ENCODE results near the gene PFN2.

PFN2 gene, protein sequence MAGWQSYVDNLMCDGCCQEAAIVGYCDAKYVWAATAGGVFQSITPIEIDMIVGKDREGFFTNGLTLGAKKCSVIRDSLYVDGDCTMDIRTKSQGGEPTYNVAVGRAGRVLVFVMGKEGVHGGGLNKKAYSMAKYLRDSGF

DNA sequence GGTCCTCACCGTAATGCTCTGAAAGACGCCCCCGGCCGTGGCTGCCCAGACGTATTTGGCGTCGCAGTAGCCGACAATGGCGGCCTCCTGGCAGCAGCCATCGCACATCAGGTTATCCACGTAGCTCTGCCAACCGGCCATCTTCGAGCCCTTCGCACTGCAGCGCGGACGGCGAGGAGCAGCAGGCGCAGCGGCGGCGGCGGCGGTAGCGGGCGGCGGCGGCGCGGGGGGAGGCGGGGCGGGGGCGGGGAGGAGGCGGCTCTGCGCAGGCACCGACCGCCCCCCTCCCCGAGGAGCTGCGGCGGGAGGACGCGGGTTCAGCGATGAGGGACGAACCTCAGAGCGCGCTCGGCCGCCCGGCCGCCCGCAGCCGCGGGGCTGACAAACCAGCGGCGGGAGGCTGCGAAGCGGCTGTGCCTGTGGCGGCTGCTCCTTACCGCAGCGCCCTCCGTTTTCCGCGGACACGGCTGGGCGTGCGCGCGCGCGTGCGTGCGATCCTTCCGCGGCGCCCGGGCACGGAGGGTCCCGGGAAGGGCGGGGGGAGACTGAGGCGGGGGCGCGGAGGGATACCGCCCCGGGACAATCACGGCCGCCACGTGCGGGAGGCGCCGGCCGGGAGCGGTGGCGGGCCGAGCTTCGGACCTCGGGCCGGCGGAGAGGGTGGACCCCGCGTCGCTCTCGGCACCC lies at the start of gene PFN2:
TSS of gene PFN2 (minus strand) at position 180 of the 687 bp plus-strand sequence. CDS start at position 141, 39 bp downstream.
- TF ChIP-seq, protein P1, sequence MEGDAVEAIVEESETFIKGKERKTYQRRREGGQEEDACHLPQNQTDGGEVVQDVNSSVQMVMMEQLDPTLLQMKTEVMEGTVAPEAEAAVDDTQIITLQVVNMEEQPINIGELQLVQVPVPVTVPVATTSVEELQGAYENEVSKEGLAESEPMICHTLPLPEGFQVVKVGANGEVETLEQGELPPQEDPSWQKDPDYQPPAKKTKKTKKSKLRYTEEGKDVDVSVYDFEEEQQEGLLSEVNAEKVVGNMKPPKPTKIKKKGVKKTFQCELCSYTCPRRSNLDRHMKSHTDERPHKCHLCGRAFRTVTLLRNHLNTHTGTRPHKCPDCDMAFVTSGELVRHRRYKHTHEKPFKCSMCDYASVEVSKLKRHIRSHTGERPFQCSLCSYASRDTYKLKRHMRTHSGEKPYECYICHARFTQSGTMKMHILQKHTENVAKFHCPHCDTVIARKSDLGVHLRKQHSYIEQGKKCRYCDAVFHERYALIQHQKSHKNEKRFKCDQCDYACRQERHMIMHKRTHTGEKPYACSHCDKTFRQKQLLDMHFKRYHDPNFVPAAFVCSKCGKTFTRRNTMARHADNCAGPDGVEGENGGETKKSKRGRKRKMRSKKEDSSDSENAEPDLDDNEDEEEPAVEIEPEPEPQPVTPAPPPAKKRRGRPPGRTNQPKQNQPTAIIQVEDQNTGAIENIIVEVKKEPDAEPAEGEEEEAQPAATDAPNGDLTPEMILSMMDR (conservative IDR thresholded peaks at IDR 0.05), result no peak
- H3K27ac ChIP-seq, result peak within 1 kb of the TSS; percentile 98

DNA sequence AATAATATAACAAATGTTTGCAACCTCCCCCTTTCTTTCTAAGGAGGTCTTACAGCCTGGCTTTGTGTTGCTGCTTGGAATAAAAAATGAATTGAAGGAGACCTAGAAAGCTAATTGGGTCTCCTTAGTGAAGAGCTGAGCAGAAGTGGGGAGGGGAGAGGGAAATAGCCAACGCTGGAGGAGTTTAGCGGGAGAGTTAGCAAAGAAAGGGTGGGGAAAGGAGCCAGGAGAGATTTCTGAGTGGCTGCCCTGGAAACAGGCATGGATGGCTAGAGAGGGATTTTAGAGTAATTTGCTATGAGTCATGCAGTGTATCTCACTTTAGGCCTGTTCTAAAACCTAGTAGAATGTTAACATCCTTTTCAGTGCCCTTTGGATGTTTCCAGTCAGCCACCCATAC lies 45.2 kb upstream of the PFN2 start:
- TF ChIP-seq, protein P1 (conservative IDR thresholded peaks at IDR 0.05), result no peak

DNA sequence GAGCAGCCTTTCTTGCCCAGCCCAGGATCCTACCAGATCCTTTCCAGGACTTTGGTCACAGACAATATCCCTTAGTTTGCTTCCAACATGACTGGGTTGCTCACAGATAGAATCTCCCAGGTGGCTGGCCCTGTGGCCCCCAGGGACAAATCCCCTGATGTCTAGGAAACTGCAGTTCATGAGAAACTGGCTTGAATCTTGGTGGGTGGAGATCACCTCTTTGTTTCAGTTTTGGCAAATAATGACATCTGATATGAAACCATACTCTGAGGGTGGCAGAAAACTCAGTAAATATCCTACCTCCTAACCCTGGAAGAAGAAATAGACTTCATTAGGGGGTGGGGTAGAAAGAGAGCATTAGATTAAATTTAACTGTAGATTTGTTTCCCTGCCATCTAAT lies 44.1 kb upstream of the PFN2 start:
- TF ChIP-seq, protein P1 (conservative IDR thresholded peaks at IDR 0.05), result no peak

More for the DNA sequence above, 45.2 kb upstream of the PFN2 start:
- H3K27ac ChIP-seq, result no peak overlapping the region

DNA sequence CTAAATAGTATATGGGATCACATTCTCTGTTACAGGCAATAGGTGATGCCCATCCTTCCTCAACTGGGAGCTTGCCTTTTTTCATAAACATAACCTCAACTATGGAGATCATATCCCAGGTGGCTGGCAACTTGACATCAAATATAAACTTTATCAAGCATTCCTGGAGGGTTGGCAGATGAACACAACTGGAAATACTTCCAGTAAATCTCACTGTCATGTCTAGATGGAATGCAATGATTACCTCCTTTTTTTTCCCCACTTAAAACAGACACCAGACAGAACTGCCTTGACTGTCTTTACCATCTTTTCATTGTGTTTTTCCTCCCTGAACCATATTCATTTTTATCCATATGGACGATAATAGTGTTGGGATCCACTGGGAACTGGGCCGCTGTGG lies 43.1 kb upstream of the PFN2 start:
- no peak overlapping the region for H3K27ac ChIP-seq
- TF ChIP-seq, protein P1 (conservative IDR thresholded peaks at IDR 0.05), result no peak

More for the DNA sequence above, 44.1 kb upstream of the PFN2 start:
- H3K27ac ChIP-seq, result no peak overlapping the region

DNA sequence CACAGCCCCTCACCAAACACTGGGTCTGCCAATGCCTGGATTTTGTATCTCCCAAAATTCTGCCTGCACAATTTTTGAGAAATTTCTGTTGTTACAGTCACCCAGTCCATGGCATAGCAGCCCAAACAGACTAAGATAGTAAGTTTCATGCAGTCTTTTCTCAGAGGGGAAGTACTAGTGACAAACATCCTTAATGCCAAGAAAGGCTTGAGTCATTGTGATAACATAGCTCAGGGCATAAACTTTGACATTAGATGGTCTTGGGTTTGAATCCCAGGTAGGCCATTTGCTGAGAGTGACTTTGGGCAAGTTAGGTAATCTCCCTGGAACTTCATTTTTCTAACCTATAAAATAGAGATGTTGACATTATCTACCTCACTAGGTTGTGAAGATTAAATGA lies 36.1 kb upstream of the PFN2 start:
- TF ChIP-seq, protein P1 (conservative IDR thresholded peaks at IDR 0.05), result no peak
- no peak overlapping the region for H3K27ac ChIP-seq

DNA sequence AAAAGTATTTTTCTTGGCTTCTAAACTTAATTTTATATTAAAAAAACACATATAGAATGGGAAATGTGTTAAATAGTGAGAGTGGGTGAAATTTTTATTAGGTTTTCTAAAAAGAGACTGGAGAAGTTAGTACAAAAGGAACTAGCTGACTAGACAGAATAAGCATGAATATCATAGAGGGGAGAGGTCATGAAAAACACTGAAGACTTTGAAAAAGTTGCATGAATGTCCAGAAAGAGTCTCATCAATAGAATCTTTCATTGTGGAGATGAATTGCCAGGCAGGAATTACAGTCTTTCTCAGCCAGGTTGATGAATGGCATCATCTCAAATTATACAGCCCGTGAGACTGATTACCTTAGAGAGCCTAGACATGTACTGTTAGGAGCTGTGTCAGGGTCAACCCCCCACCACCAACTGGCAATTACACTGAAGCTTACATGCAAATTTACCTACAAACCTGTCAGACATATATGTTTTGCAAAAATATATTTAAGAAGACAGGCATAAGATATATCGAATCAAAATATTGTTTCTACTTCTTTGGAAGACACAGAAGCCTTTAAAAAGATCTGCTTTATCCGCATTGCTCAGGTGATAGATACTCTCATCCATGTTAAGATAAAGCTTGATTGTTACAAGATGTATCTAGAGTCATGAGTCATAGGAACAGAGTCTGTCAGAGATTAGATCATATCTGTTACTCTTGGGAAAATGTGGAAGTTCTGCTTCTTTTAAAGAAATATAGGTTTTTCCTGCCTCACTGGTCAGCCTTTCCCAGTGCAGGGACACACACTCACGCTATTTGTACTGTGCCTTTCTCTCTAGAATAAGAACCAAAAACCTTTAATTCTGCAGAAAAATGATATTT lies 34.8 kb upstream of the PFN2 start:
- TF ChIP-seq, protein P1 (conservative IDR thresholded peaks at IDR 0.05), result no peak
- no peak overlapping the region for H3K27ac ChIP-seq

DNA sequence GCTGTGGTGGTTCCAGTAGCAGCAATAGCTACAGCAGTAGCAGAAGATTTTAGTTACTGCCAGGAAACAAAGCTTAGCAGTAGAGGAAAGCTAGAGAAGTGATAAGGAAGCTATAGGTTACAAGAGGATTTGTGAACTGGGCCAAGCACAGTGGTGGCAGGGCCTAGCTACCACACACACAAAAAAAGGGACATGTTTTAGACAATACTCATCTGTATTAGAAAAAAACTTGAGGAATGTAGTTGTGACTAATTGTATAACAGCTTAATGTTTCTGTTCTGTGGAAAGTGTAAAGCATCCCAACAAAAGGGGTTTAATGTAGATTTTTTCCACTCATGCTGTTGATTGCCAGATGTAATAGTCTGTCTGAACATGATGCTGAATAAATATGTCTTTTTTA lies 29.9 kb upstream of the PFN2 start:
- H3K27ac ChIP-seq, result no peak overlapping the region
- TF ChIP-seq, protein P1 (conservative IDR thresholded peaks at IDR 0.05), result no peak

Data from VCaP (cell line).